HepG2 (cell line): Measurements from ENCODE around the gene SYNJ2. TPM values are rescaled to one million over a fixed set of nuclear protein-coding genes. Genes with fewer than 3 reads are reported as not detected.

Experiments
- ATAC-seq: fragments of 200-7000 bp; cut with Tn5 transposase; 3 replicates; pipeline ENCODE4 v1.9.1; 2020; ENCODE audit warnings: mild to moderate bottlenecking, moderate library complexity
- BruUV-seq: library from RNA; stranded (reverse); fragments of 400-500 nt; replicated peaks from 2 replicates; lab custom pipeline; 2021; lab: Mats Ljungman, UMichigan
- CTCF ChIA-PET: fragments of 300-600 bp; formaldehyde crosslinking; extraction: SDS; loops from one replicate; lab custom pipeline; 2021; ENCODE audit warnings: low total read pairs, inconsistent platforms, low intra/inter-chr PET ratio; lab: Yijun Ruan, JAX
- POLR2A ChIA-PET: fragments of 350-600 bp; sonication (Branson Sonifier 250); formaldehyde crosslinking; loops from one replicate; lab custom pipeline; 2020; ENCODE audit warnings: antibody characterized with exemption, inconsistent platforms; lab: Yijun Ruan, JAX
- DNase-seq: peaks from one replicate; pipeline ENCODE4 v3.0.0-alpha.2; 2015; ENCODE audit warnings: low spot score
- FAIRE-seq: peaks from 3 replicates; lab custom pipeline; 2011; peaks lifted over from hg19 to GRCh38; lab: Jason Lieb, UNC
- H2AFZ ChIP-seq: one replicate; pipeline ENCODE4 v1.6.1; 2011; ENCODE audit warnings: low read length, inconsistent platforms
- H3K27ac ChIP-seq: fragments of 300-600 bp; 3 replicates; pipeline ENCODE4 v1.8.0; 2011; ENCODE audit warnings: mixed run types, mild to moderate bottlenecking, mixed read lengths, low read length, inconsistent platforms; ENCODE audit not compliant: insufficient read depth; ENCODE audit errors: extremely low read length
- H3K27me3 ChIP-seq, 2 experiments: fragments of 200-600 bp in 1 of 2; 2 replicates in 1 of 2; 3 replicates in 1 of 2; pipeline versions ENCODE4 v1.6.0 to v1.8.0; 2011; ENCODE audit warnings: low read length in 2 of 2, mild to moderate bottlenecking in 2 of 2, moderate library complexity in 2 of 2, inconsistent platforms in 1 of 2; ENCODE audit not compliant: insufficient read depth in 2 of 2, control insufficient read depth in 1 of 2
- H3K36me3 ChIP-seq, 2 experiments: fragments of 200-600 bp in 1 of 2; replicated peaks in 1 of 2; 2 replicates in 1 of 2; 3 replicates in 1 of 2; pipeline versions ENCODE4 v1.5.1 to v1.8.0; 2011; ENCODE audit warnings: low read length in 2 of 2, inconsistent platforms in 1 of 2; ENCODE audit not compliant: insufficient read depth in 2 of 2, control insufficient read depth in 1 of 2
- H3K4me1 ChIP-seq: 2 replicates; pipeline ENCODE4 v1.5.1; 2012; ENCODE audit warnings: low read length, inconsistent platforms; ENCODE audit not compliant: insufficient read depth
- H3K4me2 ChIP-seq: 2 replicates; pipeline ENCODE4 v1.6.0; 2011; ENCODE audit warnings: low read depth, low read length, inconsistent platforms
- H3K4me3 ChIP-seq, 3 experiments: fragments of 200-600 bp in 1 of 3; sonication (generic), shearing (Covaris generic) in 1 of 3; replicated peaks in 1 of 3; 2 replicates each; pipeline ENCODE4 v1.5.1; 2011 to 2016; ENCODE audit warnings: low read length in 3 of 3, inconsistent platforms in 2 of 3, low read depth in 2 of 3, mild to moderate bottlenecking in 2 of 3, control low read depth in 1 of 3, mixed read lengths in 1 of 3; ENCODE audit not compliant: insufficient read depth in 1 of 3
- H3K79me2 ChIP-seq: one replicate; pipeline ENCODE4 v1.6.1; 2011; ENCODE audit warnings: low read length, inconsistent platforms; ENCODE audit not compliant: insufficient read depth
- H3K9ac ChIP-seq: 2 replicates; pipeline ENCODE4 v1.6.0; 2011; ENCODE audit warnings: mild to moderate bottlenecking, low read depth, low read length, inconsistent platforms; ENCODE audit not compliant: insufficient read depth
- H3K9me3 ChIP-seq: 2 replicates; pipeline ENCODE4 v1.5.1; 2012; ENCODE audit warnings: mild to moderate bottlenecking, low read length
- H4K20me1 ChIP-seq: 2 replicates; pipeline ENCODE4 v1.6.0; 2011; ENCODE audit warnings: inconsistent platforms, mild to moderate bottlenecking, low read length, moderate library complexity; ENCODE audit not compliant: insufficient read depth
- BORCS8-MEF2B ChIP-seq: sonication (generic); formaldehyde crosslinking; IDR thresholded peaks from 2 replicates; pipeline ENCODE4 v1.8.0; 2022; ENCODE audit warnings: mild to moderate bottlenecking, missing genetic modification reagents
- BRD4 ChIP-seq: sonication (generic); formaldehyde crosslinking; IDR thresholded peaks from 2 replicates; pipeline ENCODE4 v1.4.0; 2020; ENCODE audit warnings: missing genetic modification reagents
- GTF3A ChIP-seq: sonication (generic); formaldehyde crosslinking; conservative IDR thresholded peaks from 2 replicates; pipeline ENCODE4 v1.4.0; 2020; ENCODE audit warnings: mild to moderate bottlenecking, missing genetic modification reagents
- MED13 ChIP-seq: sonication (generic); formaldehyde crosslinking; IDR thresholded peaks from 2 replicates; pipeline ENCODE4 v1.5.0; 2020; ENCODE audit warnings: missing genetic modification reagents
- MTF1 ChIP-seq: sonication (generic); formaldehyde crosslinking; IDR thresholded peaks from 2 replicates; pipeline ENCODE4 v1.5.0; 2020; ENCODE audit warnings: missing genetic modification reagents
- NFE2L1 ChIP-seq: sonication (generic); formaldehyde crosslinking; IDR thresholded peaks from 2 replicates; pipeline ENCODE4 v1.4.0; 2020; ENCODE audit warnings: missing genetic modification reagents, mild to moderate bottlenecking, borderline replicate concordance
- TIGD3 ChIP-seq: sonication (generic); formaldehyde crosslinking; IDR thresholded peaks from 2 replicates; pipeline ENCODE4 v1.5.1; 2020; ENCODE audit warnings: mild to moderate bottlenecking, missing genetic modification reagents, borderline replicate concordance
- TRIM22 ChIP-seq: fragments of 450-650 bp; IDR thresholded peaks from 2 replicates; pipeline ENCODE4 v1.6.1; 2017
- ZBTB14 ChIP-seq: sonication (generic); formaldehyde crosslinking; IDR thresholded peaks from 2 replicates; pipeline ENCODE4 v1.4.0; 2020; ENCODE audit warnings: missing genetic modification reagents
- ZMYM3 ChIP-seq: sonication (generic); formaldehyde crosslinking; IDR thresholded peaks from 2 replicates; pipeline ENCODE4 v1.5.1; 2020; ENCODE audit warnings: mild to moderate bottlenecking, missing genetic modification reagents
- ZMYM4 ChIP-seq: sonication (generic); formaldehyde crosslinking; IDR thresholded peaks from 2 replicates; pipeline ENCODE4 v1.8.1; 2023; ENCODE audit warnings: mild to moderate bottlenecking, missing genetic modification reagents
- ZNF180 ChIP-seq: sonication (generic); formaldehyde crosslinking; IDR thresholded peaks from 2 replicates; pipeline ENCODE4 v1.4.0; 2020; ENCODE audit warnings: low read depth, missing genetic modification reagents, borderline replicate concordance
- ZNF282 ChIP-seq: fragments of 450-650 bp; IDR thresholded peaks from 2 replicates; pipeline ENCODE4 v1.6.1; 2018; ENCODE audit not compliant: partially characterized antibody
- ZNF468 ChIP-seq: sonication (generic); formaldehyde crosslinking; IDR thresholded peaks from 2 replicates; pipeline ENCODE4 v1.8.0; 2022; ENCODE audit warnings: mild to moderate bottlenecking, moderate library complexity, missing genetic modification reagents
- ZNF501 ChIP-seq: sonication (generic); formaldehyde crosslinking; IDR thresholded peaks from 2 replicates; pipeline ENCODE4 v1.5.1; 2020; ENCODE audit warnings: mild to moderate bottlenecking, moderate library complexity, missing genetic modification reagents
- ZNF839 ChIP-seq: sonication (generic); formaldehyde crosslinking; IDR thresholded peaks from 2 replicates; pipeline ENCODE4 v1.4.0; 2020; ENCODE audit warnings: missing genetic modification reagents, mild to moderate bottlenecking, borderline replicate concordance
- ZSCAN5A ChIP-seq: sonication (generic); formaldehyde crosslinking; IDR thresholded peaks from 2 replicates; pipeline ENCODE4 v1.8.0; 2022; ENCODE audit warnings: mild to moderate bottlenecking, missing genetic modification reagents, borderline replicate concordance
- ZSCAN9 ChIP-seq: IDR thresholded peaks from 2 replicates; pipeline ENCODE4 v1.6.1; 2016; ENCODE audit warnings: borderline replicate concordance
- WGBS: methylation state at CpG from one replicate; pipeline ENCODE4 v1.1.6; 2017; ENCODE audit warnings: low lambda C conversion rate; 5-methylcytosine and 5-hydroxymethylcytosine counted together
- in situ Hi-C: cut with HindIII; loops from 2 replicates; pipeline ENCODE4 v1.10.0; 2017; ENCODE audit warnings: low pct_unique_long_range_greater_than_20kb; ENCODE audit not compliant: extremely low pct_ligation_motif_present
- intact Hi-C: fragments of 100-400 bp; cut with micrococcal nuclease; formaldehyde crosslinking; loops from one replicate; pipeline ENCODE4 v1.10.0; 2022; ENCODE audit not compliant: unreplicated experiment
- polyA plus RNA-seq, 8 experiments: library from polyadenylated mRNA; depleted of rRNA in 3 of 8; stranded (reverse) in 7 of 8; unstranded in 1 of 8; fragments of >200 nt; fragmentation: Illumina TruSeq in 4 of 8; extraction: Trizol in 4 of 8; gene quantifications; 2 replicates each; pipeline versions ENCODE4 v1.2.1 to v1.2.3, GENCODE V29; 2011 to 2016; ENCODE audit warnings: low read depth in 4 of 8, missing spikeins in 1 of 8, mixed read lengths in 1 of 8; ENCODE audit not compliant: insufficient read depth in 1 of 8
- total RNA-seq, 5 experiments: library from RNA; depleted of rRNA; stranded (reverse); fragments of >200 nt; fragmentation: Illumina TruSeq; extraction: Trizol; gene quantifications; 2 replicates each; pipeline ENCODE4 v1.2.3, GENCODE V29; 2016; ENCODE audit warnings: low read depth in 1 of 5

The SYNJ2 gene
- total and polyA plus RNA-seq, 2 of the 13 experiments (the other 11 are each of a cell fraction or from before 2014, with no cell fraction given), result 39.1 to 57.6 TPM

GRCh38 chr6:158047127-158047518 is 65.5 kb downstream of the SYNJ2 start (continued):
- peak; percentile 47; the same call in 1 of the 2 replicates for TF ChIP-seq ZMYM3 (CRISPR knock-in tag)

GRCh38 chr6:158047563-158048323 is 66.1 kb downstream of the SYNJ2 start:
- ChIA-PET POLR2A (interaction anchor here (1.1 to 2.7 kb wide), 9 partner anchors 14 to 287 kb away, joined by 3 to 41 read pairs (median 5); no protein-coding TSS in a partner anchor), CTCF (no interaction called here)
- H3K27ac ChIP-seq, result peak overlapping the region; percentile 59
- no peak for TF ChIP-seq ZBTB14 (CRISPR knock-in tag)
- TF ChIP-seq ZNF282, result no peak
- no peak for TF ChIP-seq MED13 (CRISPR knock-in tag)
- no peak for TF ChIP-seq TRIM22
- 0 out of 2 replicates have a peak, but pooled peaks have one; percentile 42 for TF ChIP-seq ZNF468 (CRISPR knock-in tag)
- TF ChIP-seq ZNF839 (CRISPR knock-in tag), result 0 out of 2 replicates have a peak, but pooled peaks have one; percentile 11
- no peak for TF ChIP-seq BORCS8-MEF2B (CRISPR knock-in tag)
- no peak for TF ChIP-seq ZMYM4
- TF ChIP-seq TIGD3 (CRISPR knock-in tag), result no peak
- TF ChIP-seq ZNF501 (CRISPR knock-in tag), result no peak
- TF ChIP-seq MTF1 (CRISPR knock-in tag), result no peak
- TF ChIP-seq GTF3A (CRISPR knock-in tag), result no peak
- no peak for TF ChIP-seq ZSCAN5A (CRISPR knock-in tag)
- TF ChIP-seq NFE2L1 (CRISPR knock-in tag), result no peak
- no peak for TF ChIP-seq BRD4
- TF ChIP-seq ZSCAN9 (CRISPR knock-in tag), result no peak
- TF ChIP-seq ZNF180 (CRISPR knock-in tag), result no peak

More at GRCh38 chr6:158047563-158048323, 66.1 kb downstream of the SYNJ2 start:
- FAIRE-seq (no peak), ATAC-seq (peak; percentile 20), DNase-seq (peak; percentile 68)
- WGBS, result 43% methylated on average over 9 of the region's 9 CpGs
- H4K20me1 ChIP-seq, result no peaks in the 10 kb centered on the region; the same call in 1 of the 2 replicates
- intact Hi-C loops (no loop called here), in situ Hi-C loops (no loop called here)
- BruUV-seq, result no TSS peak
- peaks cover 46 to 83% of the 10 kb centered on the region in 2 experiments for H3K36me3 ChIP-seq
- peaks cover 72% of the 10 kb centered on the region for H3K4me1 ChIP-seq
- peak overlapping the region; percentile 41 for H3K4me2 ChIP-seq
- no peak overlapping the region for H3K9ac ChIP-seq
- no peaks in the 10 kb centered on the region for H3K9me3 ChIP-seq
- H3K27me3 ChIP-seq, result no peaks in the 10 kb centered on the region
- H3K4me3 ChIP-seq, result no peak overlapping the region; a peak in 1 of 6 replicates
- H2AFZ ChIP-seq, result no peak overlapping the region
- H3K79me2 ChIP-seq, result peaks cover 7% of the 10 kb centered on the region
